Measurements from ENCODE around the gene GNL2. TPM values are rescaled to one million over a fixed set of nuclear protein-coding genes. Genes with fewer than 3 reads are reported as not detected.
A peak's percentile ranks its signal among the peaks of the same experiment; 100 is the strongest.

GNL2 gene
- polyA plus RNA-seq, 1 donor (not counting 4 experiments of a cell fraction or from before 2014, with no cell fraction given): 81.0 TPM

DNA sequence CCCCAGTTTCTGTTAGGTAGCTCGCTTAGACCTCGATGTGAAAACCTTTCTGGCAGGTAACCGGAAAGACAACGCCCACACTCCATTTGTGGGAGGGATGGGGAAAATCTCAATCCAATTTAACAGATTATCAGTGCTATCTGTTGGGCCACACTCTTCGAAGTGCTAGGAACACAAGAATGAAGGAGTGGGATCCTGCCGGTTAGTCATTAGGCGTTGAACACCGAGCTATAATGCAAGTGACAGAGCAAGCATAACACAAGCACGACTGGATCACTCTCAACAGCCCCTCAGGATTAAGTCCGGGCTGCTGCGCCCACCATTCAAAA is 42.2 kb downstream of the GNL2 start:
- Histone ChIP-seq H3K4me2 (ENCODE audit: control insufficient read depth, extremely low read depth, insufficient read depth, low read depth, low read length) (peak overlapping the region; percentile 95), H3K9me1 (ENCODE audit: control insufficient read depth, extremely low read depth, insufficient read depth, low read length) (peaks cover 3% of the 10 kb centered on the region), H3K4me1 (ENCODE audit: control insufficient read depth, extremely low read depth, insufficient read depth, low read length) (peaks cover 21% of the 10 kb centered on the region), H3K79me2 (ENCODE audit: control insufficient read depth, insufficient read depth, low read length) (peaks cover 41% of the 10 kb centered on the region), H3K9me3 (ENCODE audit: control insufficient read depth, low read depth, low read length) (no peaks in the 10 kb centered on the region), H3K4me3 (ENCODE audit: control insufficient read depth in 2 of 3, extremely low read depth in 1 of 3, insufficient read depth in 2 of 3, low read depth in 1 of 3, low read length in 3 of 3) (peak overlapping the region; percentile 94 to 98 (median 98)), H3K36me3 (ENCODE audit: control insufficient read depth in 2 of 2, extremely low read depth in 1 of 2, insufficient read depth in 2 of 2, low read length in 2 of 2) (peaks cover 2 to 15% of the 10 kb centered on the region in 2 experiments), H3K27ac (ENCODE audit: control insufficient read depth, insufficient read depth, low read length) (peak overlapping the region; percentile 88), H2AFZ (ENCODE audit: control insufficient read depth, low read length) (peak overlapping the region; percentile 86), H4K20me1 (ENCODE audit: control insufficient read depth, extremely low read depth, insufficient read depth, low read length) (no peaks in the 10 kb centered on the region), H3K9ac (ENCODE audit: control insufficient read depth, extremely low read depth, insufficient read depth, low read length) (peak overlapping the region; percentile 95), H3K27me3 (ENCODE audit: control insufficient read depth, extremely low read depth, insufficient read depth, low read length) (no peaks in the 10 kb centered on the region)
- dilution Hi-C loops (cut with MboI; ENCODE audit: extremely low pct_ligation_motif_present, low sequenced_read_pairs): no loop called here
- DNase-seq (ENCODE audit: low read depth, low spot score): no peak
- FAIRE-seq: no peak
- TF ChIP-seq, protein P1, sequence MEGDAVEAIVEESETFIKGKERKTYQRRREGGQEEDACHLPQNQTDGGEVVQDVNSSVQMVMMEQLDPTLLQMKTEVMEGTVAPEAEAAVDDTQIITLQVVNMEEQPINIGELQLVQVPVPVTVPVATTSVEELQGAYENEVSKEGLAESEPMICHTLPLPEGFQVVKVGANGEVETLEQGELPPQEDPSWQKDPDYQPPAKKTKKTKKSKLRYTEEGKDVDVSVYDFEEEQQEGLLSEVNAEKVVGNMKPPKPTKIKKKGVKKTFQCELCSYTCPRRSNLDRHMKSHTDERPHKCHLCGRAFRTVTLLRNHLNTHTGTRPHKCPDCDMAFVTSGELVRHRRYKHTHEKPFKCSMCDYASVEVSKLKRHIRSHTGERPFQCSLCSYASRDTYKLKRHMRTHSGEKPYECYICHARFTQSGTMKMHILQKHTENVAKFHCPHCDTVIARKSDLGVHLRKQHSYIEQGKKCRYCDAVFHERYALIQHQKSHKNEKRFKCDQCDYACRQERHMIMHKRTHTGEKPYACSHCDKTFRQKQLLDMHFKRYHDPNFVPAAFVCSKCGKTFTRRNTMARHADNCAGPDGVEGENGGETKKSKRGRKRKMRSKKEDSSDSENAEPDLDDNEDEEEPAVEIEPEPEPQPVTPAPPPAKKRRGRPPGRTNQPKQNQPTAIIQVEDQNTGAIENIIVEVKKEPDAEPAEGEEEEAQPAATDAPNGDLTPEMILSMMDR (optimal IDR thresholded peaks at IDR 0.05 in 1 of 3, IDR thresholded peaks at IDR 0.05 in 1 of 3, conservative IDR thresholded peaks at IDR 0.05 in 1 of 3; ENCODE audit: extremely low read depth in 1 of 3, insufficient read depth in 2 of 3, low read length in 3 of 3): no peak
- no peak for TF ChIP-seq EZH2 (IDR thresholded peaks at IDR 0.05; ENCODE audit: low read length)

DNA sequence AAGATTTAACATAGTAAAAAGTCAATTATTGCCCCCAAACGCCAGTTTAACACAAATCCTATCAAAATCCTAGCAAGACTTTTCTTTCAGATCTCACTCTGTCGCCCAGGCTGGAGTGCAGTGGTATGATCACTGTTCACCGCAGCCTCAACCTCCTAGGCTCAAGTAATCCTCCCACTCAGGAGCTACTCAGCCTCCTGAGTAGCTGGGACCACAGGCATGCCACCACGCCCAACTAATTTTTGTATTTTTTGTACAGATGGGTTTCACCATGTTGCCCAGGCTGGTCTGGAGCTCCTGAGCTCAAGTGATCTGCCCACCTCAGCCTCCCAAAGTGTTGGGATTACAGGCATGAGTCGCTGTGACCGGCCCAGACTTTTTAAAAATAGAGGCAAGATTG is 46.4 kb downstream of the GNL2 start:
- no peak overlapping the region for H3K4me2 ChIP-seq (ENCODE audit: control insufficient read depth, extremely low read depth, insufficient read depth, low read depth, low read length)
- DNase-seq (ENCODE audit: low read depth, low spot score): no peak
- peaks cover 12 to 26% of the 10 kb centered on the region in 2 experiments for H3K36me3 ChIP-seq (ENCODE audit: control insufficient read depth in 2 of 2, extremely low read depth in 1 of 2, insufficient read depth in 2 of 2, low read length in 2 of 2)
- H3K9me1 ChIP-seq (ENCODE audit: control insufficient read depth, extremely low read depth, insufficient read depth, low read length): peaks cover 3% of the 10 kb centered on the region
- no peak for FAIRE-seq
- H3K9ac ChIP-seq (ENCODE audit: control insufficient read depth, extremely low read depth, insufficient read depth, low read length): no peak overlapping the region
- no peak overlapping the region for H2AFZ ChIP-seq (ENCODE audit: control insufficient read depth, low read length)
- H3K4me3 ChIP-seq (ENCODE audit: control insufficient read depth in 2 of 3, extremely low read depth in 1 of 3, insufficient read depth in 2 of 3, low read depth in 1 of 3, low read length in 3 of 3): no peak overlapping the region
- H3K4me1 ChIP-seq (ENCODE audit: control insufficient read depth, extremely low read depth, insufficient read depth, low read length): peaks cover 18% of the 10 kb centered on the region
- H3K79me2 ChIP-seq (ENCODE audit: control insufficient read depth, insufficient read depth, low read length): peaks cover 45% of the 10 kb centered on the region
- H3K9me3 ChIP-seq (ENCODE audit: control insufficient read depth, low read depth, low read length): no peaks in the 10 kb centered on the region
- H3K27me3 ChIP-seq (ENCODE audit: control insufficient read depth, extremely low read depth, insufficient read depth, low read length): no peaks in the 10 kb centered on the region
- no peak overlapping the region for H3K27ac ChIP-seq (ENCODE audit: control insufficient read depth, insufficient read depth, low read length)
- no peaks in the 10 kb centered on the region for H4K20me1 ChIP-seq (ENCODE audit: control insufficient read depth, extremely low read depth, insufficient read depth, low read length)
- TF ChIP-seq, protein P1 (optimal IDR thresholded peaks at IDR 0.05 in 1 of 3, IDR thresholded peaks at IDR 0.05 in 1 of 3, conservative IDR thresholded peaks at IDR 0.05 in 1 of 3; ENCODE audit: extremely low read depth in 1 of 3, insufficient read depth in 2 of 3, low read length in 3 of 3): no peak
- TF ChIP-seq EZH2 (IDR thresholded peaks at IDR 0.05; ENCODE audit: low read length): no peak
- dilution Hi-C loops (cut with MboI; ENCODE audit: extremely low pct_ligation_motif_present, low sequenced_read_pairs): no loop called here
